Spleen (tissue), 7 donors: ENCODE measurements around the gene VSTM2L.

ENCODE experiments used
- POLR2A ChIP-seq, 3 donors: fragments of 450-650 bp; IDR thresholded peaks; one replicate each; pipeline ENCODE4 v1.5.1; 2017; ENCODE audit warnings: antibody characterized with exemption in 3 of 3, mild to moderate bottlenecking in 1 of 3
- POLR2AphosphoS5 ChIP-seq, 3 donors: sonication (generic); formaldehyde crosslinking; IDR thresholded peaks; one replicate each; pipeline ENCODE4 v1.5.1; 2017; ENCODE audit warnings: antibody characterized with exemption in 3 of 3
- TF ChIP-seq, protein P1 (sequence below), 11 experiments: fragments of 200-600 bp in 7 of 11; fragments of 450-650 bp in 4 of 11; sonication (generic) in 4 of 11; IDR thresholded peaks in 8 of 11; conservative IDR thresholded peaks in 3 of 11; 1 replicate in 7 of 11; 2 replicates in 4 of 11; pipeline versions ENCODE4 v1.4.0 to v1.8.0; 2016 to 2021; ENCODE audit warnings: antibody characterized with exemption in 11 of 11, inconsistent platforms in 4 of 11, mild to moderate bottlenecking in 1 of 11
- donor health status: DM: no; HTN: no; CAD: no; lungs with moderate emphysema.
- donor health status: DM: no; HTN: no; CAD: no.
- donor health status: DM: no; HTN: no; CAD: no.

DNA sequence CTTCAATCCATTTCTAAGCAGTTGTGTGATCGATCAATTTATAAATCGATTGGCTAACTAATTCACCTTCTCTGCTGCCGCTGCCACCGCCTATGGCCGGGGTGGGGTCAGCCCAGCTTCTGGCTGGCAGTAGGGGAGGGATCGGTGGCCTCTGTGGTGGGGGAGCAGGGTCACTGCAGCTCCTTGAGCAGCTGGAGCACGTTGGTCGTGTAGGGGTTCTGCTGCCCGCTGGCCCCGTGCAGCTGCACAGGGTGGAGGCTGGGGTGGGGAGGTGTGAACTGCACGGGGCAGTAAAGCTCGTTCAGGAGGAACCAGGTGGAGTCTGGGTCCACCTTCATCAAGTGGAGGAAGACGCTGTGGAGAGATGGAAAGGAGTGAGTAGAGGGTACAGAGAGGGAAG, 80.4 kb downstream of the VSTM2L start:
- TF ChIP-seq, protein P1, sequence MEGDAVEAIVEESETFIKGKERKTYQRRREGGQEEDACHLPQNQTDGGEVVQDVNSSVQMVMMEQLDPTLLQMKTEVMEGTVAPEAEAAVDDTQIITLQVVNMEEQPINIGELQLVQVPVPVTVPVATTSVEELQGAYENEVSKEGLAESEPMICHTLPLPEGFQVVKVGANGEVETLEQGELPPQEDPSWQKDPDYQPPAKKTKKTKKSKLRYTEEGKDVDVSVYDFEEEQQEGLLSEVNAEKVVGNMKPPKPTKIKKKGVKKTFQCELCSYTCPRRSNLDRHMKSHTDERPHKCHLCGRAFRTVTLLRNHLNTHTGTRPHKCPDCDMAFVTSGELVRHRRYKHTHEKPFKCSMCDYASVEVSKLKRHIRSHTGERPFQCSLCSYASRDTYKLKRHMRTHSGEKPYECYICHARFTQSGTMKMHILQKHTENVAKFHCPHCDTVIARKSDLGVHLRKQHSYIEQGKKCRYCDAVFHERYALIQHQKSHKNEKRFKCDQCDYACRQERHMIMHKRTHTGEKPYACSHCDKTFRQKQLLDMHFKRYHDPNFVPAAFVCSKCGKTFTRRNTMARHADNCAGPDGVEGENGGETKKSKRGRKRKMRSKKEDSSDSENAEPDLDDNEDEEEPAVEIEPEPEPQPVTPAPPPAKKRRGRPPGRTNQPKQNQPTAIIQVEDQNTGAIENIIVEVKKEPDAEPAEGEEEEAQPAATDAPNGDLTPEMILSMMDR (IDR thresholded peaks at IDR 0.05 in 8 of 11, conservative IDR thresholded peaks at IDR 0.05 in 3 of 11) = no peak
- TF ChIP-seq POLR2A (IDR thresholded peaks at IDR 0.05) = no peak
- no peak for TF ChIP-seq POLR2AphosphoS5 (IDR thresholded peaks at IDR 0.05)
